H1 (cell line): ENCODE results near the gene VSIG10. TPM values are rescaled to one million over a fixed set of nuclear protein-coding genes. Genes with fewer than 3 reads are reported as not detected.

Experiments used
- CTCF ChIA-PET: fragments of 300-600 bp; sonication (Branson Sonifier 250); formaldehyde crosslinking; loops from one replicate; lab custom pipeline; 2021; ENCODE audit not compliant: partially characterized antibody; lab: Charles Lee
- POLR2A ChIA-PET: fragments of 300-600 bp; sonication (Branson Sonifier 250); formaldehyde crosslinking; loops from one replicate; lab custom pipeline; 2021; ENCODE audit warnings: inconsistent platforms; ENCODE audit not compliant: partially characterized antibody; lab: Charles Lee
- DNase-seq, 2 experiments: peaks; one replicate each; pipeline versions ENCODE4 v3.0.0 to v3.0.0-alpha.2; 2010 to 2022; ENCODE audit warnings: low spot score in 2 of 2, low read depth in 1 of 2, mixed read lengths in 1 of 2
- FAIRE-seq: peaks from 2 replicates; lab custom pipeline; 2011; peaks lifted over from hg19 to GRCh38; lab: Jason Lieb, UNC
- H2AFZ ChIP-seq: 2 replicates; pipeline ENCODE4 v1.8.1; 2012; ENCODE audit warnings: low read length, inconsistent platforms
- H2AK5ac ChIP-seq: 2 replicates; pipeline ENCODE4 v1.6.1; 2013; ENCODE audit warnings: low read depth, low read length
- H2BK120ac ChIP-seq: replicated peaks from 2 replicates; pipeline ENCODE3; 2013; ENCODE audit warnings: low read depth, low read length, inconsistent platforms
- H2BK12ac ChIP-seq: 2 replicates; pipeline ENCODE4 v1.6.1; 2013; ENCODE audit warnings: low read depth, low read length
- H2BK15ac ChIP-seq: 2 replicates; pipeline ENCODE4 v1.6.1; 2013; ENCODE audit warnings: low read length
- H2BK20ac ChIP-seq: 2 replicates; pipeline ENCODE4 v1.6.1; 2013; ENCODE audit warnings: low read length
- H2BK5ac ChIP-seq: 2 replicates; pipeline ENCODE4 v1.6.1; 2013; ENCODE audit warnings: low read depth, low read length
- H3K14ac ChIP-seq: 2 replicates; pipeline ENCODE4 v1.6.1; 2013; ENCODE audit warnings: inconsistent platforms; ENCODE audit not compliant: insufficient read length
- H3K18ac ChIP-seq: 2 replicates; pipeline ENCODE4 v1.6.1; 2013; ENCODE audit warnings: low read length; ENCODE audit errors: extremely low read depth
- H3K23ac ChIP-seq: 2 replicates; pipeline ENCODE4 v1.6.1; 2013; ENCODE audit warnings: inconsistent platforms; ENCODE audit not compliant: insufficient read length
- H3K23me2 ChIP-seq: 2 replicates; pipeline ENCODE4 v1.6.1; 2013; ENCODE audit warnings: low read depth, low read length
- H3K27ac ChIP-seq: 2 replicates; pipeline ENCODE4 v1.6.1; 2011; ENCODE audit warnings: low read depth, low read length, inconsistent platforms
- H3K27me3 ChIP-seq, 4 experiments: replicated peaks in 1 of 4; 1 replicate in 1 of 4; 2 replicates in 3 of 4; pipeline versions ENCODE4 v1.6.1 to v1.8.1; 2011 to 2013; ENCODE audit warnings: low read length in 3 of 4, mild to moderate bottlenecking in 3 of 4, inconsistent platforms in 2 of 4, mixed read lengths in 2 of 4, moderate library complexity in 1 of 4; ENCODE audit not compliant: control insufficient read depth in 3 of 4, insufficient read depth in 3 of 4; ENCODE audit errors: extremely low read depth in 1 of 4
- H3K36me3 ChIP-seq, 4 experiments: 2 replicates each; pipeline versions ENCODE4 v1.6.1 to v1.8.1; 2011 to 2013; ENCODE audit warnings: mild to moderate bottlenecking in 4 of 4, low read length in 3 of 4, moderate library complexity in 2 of 4, control low read depth in 1 of 4, inconsistent platforms in 1 of 4; ENCODE audit not compliant: insufficient read depth in 4 of 4, control insufficient read depth in 2 of 4
- H3K4ac ChIP-seq: replicated peaks from 2 replicates; pipeline ENCODE3; 2013; ENCODE audit warnings: low read length, low read depth, mixed read lengths, inconsistent platforms; ENCODE audit not compliant: insufficient read length
- H3K4me1 ChIP-seq, 4 experiments: replicated peaks in 1 of 4; 1 replicate in 1 of 4; 2 replicates in 3 of 4; pipeline versions ENCODE4 v1.6.1 to v1.8.1; 2011 to 2013; ENCODE audit warnings: low read length in 3 of 4, inconsistent platforms in 2 of 4, mixed read lengths in 1 of 4; ENCODE audit not compliant: insufficient read depth in 4 of 4, control insufficient read depth in 3 of 4
- H3K4me2 ChIP-seq, 2 experiments: 2 replicates each; pipeline versions ENCODE4 v1.6.1 to v1.8.1; 2011 to 2013; ENCODE audit warnings: low read depth in 2 of 2, low read length in 2 of 2, control low read depth in 1 of 2, inconsistent platforms in 1 of 2, mild to moderate bottlenecking in 1 of 2; ENCODE audit not compliant: insufficient read depth in 1 of 2
- H3K4me3 ChIP-seq, 4 experiments: fragments of 200-600, 300-600 bp in 1 of 4; sonication (generic), shearing (Covaris generic), sonication (Bioruptor Twin) in 1 of 4; 2 replicates each; pipeline versions ENCODE4 v1.5.1 to v1.8.1; 2011 to 2016; ENCODE audit warnings: low read length in 4 of 4, low read depth in 3 of 4, control low read depth in 2 of 4, inconsistent platforms in 2 of 4, mild to moderate bottlenecking in 2 of 4, mixed read lengths in 1 of 4, moderate library complexity in 1 of 4; ENCODE audit not compliant: insufficient read depth in 2 of 4; ENCODE audit errors: extremely low read depth in 1 of 4
- H3K56ac ChIP-seq: replicated peaks from 2 replicates; pipeline ENCODE3; 2013; ENCODE audit warnings: low read depth, mild to moderate bottlenecking, mixed read lengths, low read length, inconsistent platforms; ENCODE audit not compliant: insufficient read length
- H3K79me1 ChIP-seq: 2 replicates; pipeline ENCODE4 v1.6.1; 2013; ENCODE audit warnings: low read depth, low read length, control low read depth
- H3K79me2 ChIP-seq, 2 experiments: 2 replicates each; pipeline versions ENCODE4 v1.6.1 to v1.8.1; 2012 to 2013; ENCODE audit warnings: low read length in 2 of 2, mild to moderate bottlenecking in 2 of 2, inconsistent platforms in 1 of 2; ENCODE audit not compliant: insufficient read depth in 2 of 2, control insufficient read depth in 1 of 2
- H3K9ac ChIP-seq, 4 experiments: replicated peaks in 1 of 4; 1 replicate in 1 of 4; 2 replicates in 3 of 4; pipeline versions ENCODE4 v1.6.1 to v1.8.1; 2011 to 2013; ENCODE audit warnings: low read depth in 3 of 4, low read length in 3 of 4, control low read depth in 2 of 4, mild to moderate bottlenecking in 2 of 4, moderate library complexity in 2 of 4, inconsistent platforms in 1 of 4; ENCODE audit errors: extremely low read depth in 1 of 4
- H3K9me3 ChIP-seq, 2 experiments: 2 replicates each; pipeline versions ENCODE4 v1.6.1 to v1.8.1; 2012 to 2013; ENCODE audit warnings: mild to moderate bottlenecking in 2 of 2, moderate library complexity in 2 of 2, control low read depth in 1 of 2, inconsistent platforms in 1 of 2, low read depth in 1 of 2, low read length in 1 of 2, mixed read lengths in 1 of 2; ENCODE audit not compliant: insufficient read depth in 2 of 2
- H4K20me1 ChIP-seq, 2 experiments: replicated peaks in 1 of 2; 2 replicates each; pipeline versions ENCODE3 to v1.8.1; 2011 to 2013; ENCODE audit warnings: inconsistent platforms in 2 of 2, low read length in 2 of 2, mild to moderate bottlenecking in 1 of 2; ENCODE audit not compliant: insufficient read depth in 2 of 2, control insufficient read depth in 1 of 2
- H4K5ac ChIP-seq: 2 replicates; pipeline ENCODE4 v1.6.1; 2013; ENCODE audit warnings: low read length, low read depth, mixed read lengths, inconsistent platforms; ENCODE audit not compliant: insufficient read length
- H4K8ac ChIP-seq: 2 replicates; pipeline ENCODE4 v1.8.0; 2013; ENCODE audit warnings: mild to moderate bottlenecking, moderate library complexity, low read length, inconsistent platforms; ENCODE audit not compliant: insufficient read depth; ENCODE audit errors: extremely low read depth
- H4K91ac ChIP-seq: replicated peaks from 2 replicates; pipeline ENCODE3; 2013; ENCODE audit warnings: low read length, mixed read lengths, inconsistent platforms; ENCODE audit not compliant: insufficient read length
- ATF3 ChIP-seq: IDR thresholded peaks from 2 replicates; pipeline ENCODE4 v1.6.1; 2011; ENCODE audit warnings: low read depth, mild to moderate bottlenecking, low read length; ENCODE audit not compliant: insufficient read depth
- BCL11A ChIP-seq, 2 experiments: IDR thresholded peaks; one replicate each; pipeline ENCODE4 v1.6.1; 2011; ENCODE audit warnings: low read depth in 2 of 2, low read length in 2 of 2, mild to moderate bottlenecking in 2 of 2
- CEBPB ChIP-seq: IDR thresholded peaks from 2 replicates; pipeline ENCODE4 v1.6.1; 2012; ENCODE audit warnings: low read depth, low read length
- CHD2 ChIP-seq: IDR thresholded peaks from 2 replicates; pipeline ENCODE4 v1.6.1; 2012; ENCODE audit warnings: low read length, improper control_type of control experiment
- CTBP2 ChIP-seq: IDR thresholded peaks from 2 replicates; pipeline ENCODE4 v1.7.0; 2011; ENCODE audit warnings: borderline replicate concordance, mild to moderate bottlenecking, moderate library complexity, mixed read lengths, low read length; ENCODE audit not compliant: insufficient read depth, insufficient read length
- GTF2F1 ChIP-seq: IDR thresholded peaks from 2 replicates; pipeline ENCODE4 v1.6.1; 2012; ENCODE audit warnings: low read depth, low read length, improper control_type of control experiment, borderline replicate concordance
- KDM4A ChIP-seq: IDR thresholded peaks from one replicate; pipeline ENCODE4 v1.7.1; 2012; ENCODE audit warnings: low read depth, mild to moderate bottlenecking, moderate library complexity, low read length, inconsistent platforms; ENCODE audit not compliant: severe bottlenecking
- MAFK ChIP-seq: IDR thresholded peaks from 2 replicates; pipeline ENCODE4 v1.6.1; 2012; ENCODE audit warnings: low read depth, mild to moderate bottlenecking, improper control_type of control experiment, low read length
- NANOG ChIP-seq: IDR thresholded peaks from 2 replicates; pipeline ENCODE4 v1.6.1; 2011; ENCODE audit warnings: low read length, low read depth, mild to moderate bottlenecking, inconsistent platforms; ENCODE audit not compliant: insufficient read depth, poor library complexity, severe bottlenecking
- RNF2 ChIP-seq: fragments of 200-900, 300-1000 bp; sonication (generic); IDR thresholded peaks from 2 replicates; pipeline ENCODE4 v1.7.1; 2016; ENCODE audit warnings: borderline replicate concordance, low read depth, mild to moderate bottlenecking, antibody characterized with exemption, low read length; ENCODE audit not compliant: poor library complexity, severe bottlenecking; ENCODE audit errors: missing control alignments
- USF2 ChIP-seq: IDR thresholded peaks from 2 replicates; pipeline ENCODE4 v1.6.1; 2011; ENCODE audit warnings: low read length, improper control_type of control experiment
- WGBS, 2 experiments: shearing (Covaris generic) in 1 of 2; methylation state at CpG; one replicate each; pipeline versions ENCODE4 v1.1.6 to v1.1.7; 2013 to 2015; ENCODE audit warnings: low lambda C conversion rate in 2 of 2, mixed read lengths in 2 of 2, inconsistent platforms in 1 of 2, low coverage in 1 of 2, missing lambda C conversion rate in 1 of 2; ENCODE audit not compliant: insufficient replicate concordance in 2 of 2, insufficient coverage in 1 of 2, insufficient read length in 1 of 2; ENCODE audit errors: extremely low coverage in 1 of 2, missing lambda C conversion rate in 1 of 2; 5-methylcytosine and 5-hydroxymethylcytosine counted together
- polyA plus RNA-seq, 7 experiments: library from polyadenylated mRNA; depleted of rRNA in 3 of 7; stranded (reverse) in 5 of 7; unstranded in 2 of 7; fragments of >200 nt in 5 of 7; fragments of 200-250 nt in 2 of 7; gene quantifications; 1 replicate in 5 of 7; 2 replicates in 1 of 7; 4 replicates in 1 of 7; pipeline versions ENCODE4 v1.2.1 to v1.2.3, GENCODE V29; 2011 to 2013; ENCODE audit warnings: missing spikeins in 2 of 7, mixed read lengths in 2 of 7
- total RNA-seq: library from RNA; stranded (reverse); fragmentation: NEBNext Ultra II Directional; extraction: Animal tissue kit (Norgen Biotek cat#: 25700); gene quantifications from 2 replicates; pipeline ENCODE4 v1.2.1, GENCODE V29; 2021

VSIG10 gene
- total and polyA plus RNA-seq, 2 of the 8 experiments (the other 6 are each of a cell fraction or from before 2014, with no cell fraction given): 34.4 to 93.6 TPM

GRCh38 chr12:118044577-118044976 lies 59.2 kb downstream of the VSIG10 start:
- no peak overlapping the region for H3K4me2 ChIP-seq
- no peak overlapping the region for H2BK20ac ChIP-seq
- no peak overlapping the region for H2AFZ ChIP-seq
- no peak overlapping the region for H3K9ac ChIP-seq
- no peaks in the 10 kb centered on the region for H3K79me1 ChIP-seq
- H2BK12ac ChIP-seq: no peak overlapping the region
- H3K4ac ChIP-seq: no peak overlapping the region
- WGBS, 2 experiments: 91% methylated on average over 8 of the region's 8 CpGs; no CpG with 5 or more reads in 1 of the 2 experiments
- H3K4me3 ChIP-seq: no peak overlapping the region
- no peak overlapping the region for H3K14ac ChIP-seq
- H3K27ac ChIP-seq: no peak overlapping the region
- FAIRE-seq (no peak), DNase-seq (no peak)
- no peaks in the 10 kb centered on the region for H3K4me1 ChIP-seq
- peaks cover 8 to 63% (median 29%) of the 10 kb centered on the region in 4 experiments for H3K36me3 ChIP-seq
- H4K91ac ChIP-seq: no peak overlapping the region
- ChIA-PET CTCF (interaction anchor here (1.8 to 3.5 kb wide), 4 partner anchors 10 to 169 kb away, joined by 6 to 18 read pairs (median 11); no protein-coding TSS in a partner anchor), POLR2A (interaction anchor here (0.9 to 2.2 kb wide), 3 partner anchors 9 to 18 kb away, joined by 3 to 13 read pairs (median 3); no protein-coding TSS in a partner anchor)
- H4K5ac ChIP-seq: no peak overlapping the region
- no peak overlapping the region for H2AK5ac ChIP-seq
- no peak overlapping the region for H3K18ac ChIP-seq
- peaks cover 0 to 2% of the 10 kb centered on the region in 2 experiments for H4K20me1 ChIP-seq
- H4K8ac ChIP-seq: no peak overlapping the region
- H3K23ac ChIP-seq: no peak overlapping the region
- peaks cover 0 to 3% of the 10 kb centered on the region in 2 experiments; a peak in 2 of 4 replicates for H3K79me2 ChIP-seq
- H3K23me2 ChIP-seq: no peaks in the 10 kb centered on the region
- no peak overlapping the region for H2BK120ac ChIP-seq
- H3K9me3 ChIP-seq: no peaks in the 10 kb centered on the region
- H3K27me3 ChIP-seq: no peaks in the 10 kb centered on the region; a peak in 1 of 7 replicates
- H2BK15ac ChIP-seq: no peak overlapping the region
- no peak overlapping the region for H3K56ac ChIP-seq
- no peak overlapping the region for H2BK5ac ChIP-seq
- no peak for TF ChIP-seq CTBP2
- TF ChIP-seq KDM4A: no peak
- no peak for TF ChIP-seq USF2
- no peak for TF ChIP-seq ATF3
- no peak for TF ChIP-seq GTF2F1
- no peak for TF ChIP-seq MAFK
- no peak for TF ChIP-seq RNF2
- no peak for TF ChIP-seq NANOG
- TF ChIP-seq BCL11A (IDR thresholded peaks at IDR 0.05; ENCODE audit: low read depth in 2 of 2, low read length in 2 of 2): no peak
- no peak for TF ChIP-seq CEBPB
- no peak for TF ChIP-seq CHD2
